KG1 (cell line): ENCODE results near the gene PGAP3.

Experiments
- DNase-seq: peaks from one replicate; lab custom pipeline; 2025; lab: John Stamatoyannopoulos, UW

The PGAP3 gene

GRCh38 chr17:39671651-39672521, 16.0 kb downstream of the PGAP3 start:
- DNase-seq = no peak

- no peak for DNase-seq
Observed at GRCh38 chr17:39670746-39671145, 17.1 kb downstream of the PGAP3 start.

GRCh38 chr17:39669897-39670735, 17.7 kb downstream of the PGAP3 start:
- DNase-seq = no peak

- peak; percentile 24 for DNase-seq
Observed at GRCh38 chr17:39667945-39668924, 19.6 kb downstream of the PGAP3 start, which contains the start of gene PNMT. PNMT (plus strand) TSS chr17:39668453; CDS start chr17:39668476, 23 bp downstream.

- no peak for DNase-seq
Observed at GRCh38 chr17:39667262-39667944, 20.5 kb downstream of the PGAP3 start.

GRCh38 chr17:39666601-39667261, 21.1 kb downstream of the PGAP3 start:
- no peak for DNase-seq

- no peak for DNase-seq
Observed at GRCh38 chr17:39666231-39666600, 21.6 kb downstream of the PGAP3 start.

GRCh38 chr17:39665642-39666224, 22.1 kb downstream of the PGAP3 start:
- DNase-seq = no peak

- DNase-seq = no peak
Observed at GRCh38 chr17:39664581-39665561, 23.0 kb downstream of the PGAP3 start, which contains the start of gene TCAP. TCAP (plus strand) TSS chr17:39665349; CDS start chr17:39665360, 11 bp downstream.

GRCh38 chr17:39663688-39664580, 23.9 kb downstream of the PGAP3 start:
- DNase-seq = no peak

GRCh38 chr17:39663340-39663687, 24.5 kb downstream of the PGAP3 start:
- no peak for DNase-seq

GRCh38 chr17:39662551-39663339, 25.1 kb downstream of the PGAP3 start:
- no peak for DNase-seq

- DNase-seq = no peak
Observed at GRCh38 chr17:39661744-39662541, 25.9 kb downstream of the PGAP3 start.

GRCh38 chr17:39660397-39661385, 27.2 kb downstream of the PGAP3 start:
- DNase-seq = no peak

GRCh38 chr17:39660011-39660360, 27.9 kb downstream of the PGAP3 start:
- DNase-seq = no peak
